Lower lobe of right lung (tissue), 2 donors: ENCODE results near the gene EYA3. TPM values are rescaled to one million over a fixed set of nuclear protein-coding genes. Genes with fewer than 3 reads are reported as not detected.

ENCODE experiments used
- ATAC-seq, 2 donors: fragments of 200-7000 bp; cut with Tn5 transposase; one replicate each; pipeline ENCODE4 v1.9.1; 2020 to 2022; ENCODE audit warnings: mild to moderate bottlenecking in 2 of 2, moderate library complexity in 2 of 2
- DNase-seq: peaks from one replicate; pipeline ENCODE4 v3.0.0-alpha.2; 2020
- H3K27ac ChIP-seq: fragments of 200-600 bp; one replicate; pipeline ENCODE4 v1.8.0; 2022
- H3K27me3 ChIP-seq: fragments of 200-600 bp; one replicate; pipeline ENCODE4 v1.8.0; 2022; ENCODE audit warnings: low read depth
- H3K36me3 ChIP-seq: fragments of 200-600 bp; one replicate; pipeline ENCODE4 v1.8.0; 2022; ENCODE audit warnings: mild to moderate bottlenecking
- H3K4me1 ChIP-seq: fragments of 200-600 bp; one replicate; pipeline ENCODE4 v1.8.0; 2022
- H3K4me3 ChIP-seq: fragments of 200-600 bp; one replicate; pipeline ENCODE4 v1.8.0; 2022; ENCODE audit warnings: mild to moderate bottlenecking
- H3K9me3 ChIP-seq: fragments of 200-600 bp; one replicate; pipeline ENCODE4 v1.8.0; 2022
- intact Hi-C: fragments of 100-400 bp; cut with DNase I; formaldehyde crosslinking; loops from one replicate; pipeline ENCODE4 v1.11.0; 2022
- total RNA-seq: library from RNA; stranded (reverse); fragmentation: NEBNext Ultra II Directional; extraction: Animal tissue kit (Norgen Biotek cat#: 25700); gene quantifications from one replicate; pipeline ENCODE4 v1.2.1, GENCODE V29; 2021
- TF ChIP-seq, protein P1 (sequence below): fragments of 200-600 bp; IDR thresholded peaks from one replicate; pipeline ENCODE4 v1.8.0; 2022; ENCODE audit warnings: antibody characterized with exemption, mild to moderate bottlenecking
- donor health status: DM: no; HTN: yes; CAD: no; lungs with severe emphysema.

The EYA3 gene
- total RNA-seq, 1 donor from 2014 or later, result 20.4 TPM

DNA sequence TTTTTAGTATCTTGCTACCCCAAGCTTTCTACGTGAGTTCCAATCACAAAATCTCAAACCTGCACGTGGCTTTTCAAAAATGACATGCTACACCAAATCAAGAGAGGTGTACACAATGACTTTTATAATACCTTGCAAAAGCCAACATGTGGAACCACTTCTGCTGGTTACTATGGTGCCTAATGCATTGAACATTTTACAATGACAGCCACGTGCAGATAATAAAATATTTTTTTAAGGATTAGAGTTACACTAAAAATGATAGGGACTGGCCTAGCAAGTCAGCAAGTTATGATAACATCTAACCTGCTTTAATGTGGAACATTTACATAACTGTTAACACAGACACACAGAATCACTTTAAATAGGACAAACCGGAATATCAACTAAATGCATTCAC, 30.2 kb downstream of the EYA3 start:
- H3K9me3 ChIP-seq, result no peaks in the 10 kb centered on the region
- no peak overlapping the region for H3K27ac ChIP-seq
- no peak for DNase-seq
- TF ChIP-seq, protein P1, sequence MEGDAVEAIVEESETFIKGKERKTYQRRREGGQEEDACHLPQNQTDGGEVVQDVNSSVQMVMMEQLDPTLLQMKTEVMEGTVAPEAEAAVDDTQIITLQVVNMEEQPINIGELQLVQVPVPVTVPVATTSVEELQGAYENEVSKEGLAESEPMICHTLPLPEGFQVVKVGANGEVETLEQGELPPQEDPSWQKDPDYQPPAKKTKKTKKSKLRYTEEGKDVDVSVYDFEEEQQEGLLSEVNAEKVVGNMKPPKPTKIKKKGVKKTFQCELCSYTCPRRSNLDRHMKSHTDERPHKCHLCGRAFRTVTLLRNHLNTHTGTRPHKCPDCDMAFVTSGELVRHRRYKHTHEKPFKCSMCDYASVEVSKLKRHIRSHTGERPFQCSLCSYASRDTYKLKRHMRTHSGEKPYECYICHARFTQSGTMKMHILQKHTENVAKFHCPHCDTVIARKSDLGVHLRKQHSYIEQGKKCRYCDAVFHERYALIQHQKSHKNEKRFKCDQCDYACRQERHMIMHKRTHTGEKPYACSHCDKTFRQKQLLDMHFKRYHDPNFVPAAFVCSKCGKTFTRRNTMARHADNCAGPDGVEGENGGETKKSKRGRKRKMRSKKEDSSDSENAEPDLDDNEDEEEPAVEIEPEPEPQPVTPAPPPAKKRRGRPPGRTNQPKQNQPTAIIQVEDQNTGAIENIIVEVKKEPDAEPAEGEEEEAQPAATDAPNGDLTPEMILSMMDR, result no peak
- peaks cover 37% of the 10 kb centered on the region for H3K4me1 ChIP-seq
- H3K27me3 ChIP-seq, result no peaks in the 10 kb centered on the region
- peaks cover 4% of the 10 kb centered on the region for H3K36me3 ChIP-seq
- H3K4me3 ChIP-seq, result no peak overlapping the region
- intact Hi-C loops, result no loop called here
- ATAC-seq, result no peak

DNA sequence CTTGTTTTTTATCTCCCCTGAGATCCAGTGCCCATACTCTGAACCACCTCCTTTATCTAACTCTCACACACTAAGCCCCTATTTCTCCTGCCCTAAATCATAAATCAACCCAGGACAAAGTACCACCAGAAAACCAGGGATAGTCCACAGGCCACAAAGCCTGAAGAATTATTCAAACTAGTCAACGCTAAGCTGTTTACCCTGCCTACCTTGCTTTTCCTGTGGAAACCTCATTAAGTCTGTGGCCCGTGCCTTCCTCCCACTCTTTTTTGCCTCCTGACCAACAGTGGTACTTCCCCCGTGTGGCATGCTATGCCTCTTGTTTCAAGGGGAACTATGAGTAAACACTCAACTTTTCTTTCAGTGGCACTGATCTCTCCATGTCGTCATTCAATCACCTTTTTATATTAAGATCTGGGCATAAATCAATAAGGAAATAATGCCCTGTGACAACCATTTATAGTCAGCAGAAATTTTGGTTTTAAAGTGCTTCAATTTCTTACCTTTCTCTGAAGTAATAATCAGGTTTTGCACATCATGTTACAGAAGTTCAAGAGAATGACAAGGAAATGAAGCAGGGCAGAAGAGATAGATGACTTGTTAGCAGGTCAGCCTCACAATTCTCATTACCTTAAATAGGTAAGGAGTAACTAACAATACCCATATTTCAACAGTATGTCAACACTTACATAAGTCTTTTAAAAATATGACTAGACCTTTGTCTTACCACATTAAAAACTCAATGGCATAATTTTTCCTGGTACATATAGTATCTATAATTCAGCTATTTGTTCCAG, 32.1 kb downstream of the EYA3 start:
- H3K4me3 ChIP-seq, result no peak overlapping the region
- ATAC-seq (peak; percentile 90 to 96), DNase-seq (no peak)
- H3K27ac ChIP-seq, result peak overlapping the region; percentile 31
- peaks cover 6% of the 10 kb centered on the region for H3K36me3 ChIP-seq
- H3K9me3 ChIP-seq, result no peaks in the 10 kb centered on the region
- TF ChIP-seq, protein P1, result no peak
- peaks cover 37% of the 10 kb centered on the region for H3K4me1 ChIP-seq
- intact Hi-C loops, result no loop called here
- no peaks in the 10 kb centered on the region for H3K27me3 ChIP-seq

DNA sequence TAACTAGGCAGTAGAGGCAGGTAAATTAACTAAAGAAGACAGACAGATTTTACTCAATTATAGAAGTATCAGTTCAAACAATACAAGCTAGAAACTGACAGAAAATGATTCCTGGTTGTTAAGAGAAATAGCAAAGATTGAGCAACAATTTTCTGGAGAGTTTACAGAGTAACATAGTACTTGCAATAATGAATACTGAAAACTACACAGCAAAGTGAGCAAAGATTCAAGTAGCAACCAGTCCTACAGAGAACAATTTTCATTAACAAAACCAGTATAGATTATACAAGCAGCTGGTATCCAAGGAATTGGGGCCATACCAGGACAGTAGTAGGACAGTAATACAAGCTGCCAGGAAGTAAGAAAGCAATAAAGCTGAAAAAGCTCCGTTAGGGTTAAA, 37.6 kb downstream of the EYA3 start:
- Histone ChIP-seq H3K36me3 (peaks cover 22% of the 10 kb centered on the region), H3K4me1 (peaks cover 17% of the 10 kb centered on the region), H3K27ac (no peak overlapping the region), H3K27me3 (no peaks in the 10 kb centered on the region), H3K9me3 (no peaks in the 10 kb centered on the region), H3K4me3 (no peak overlapping the region)
- intact Hi-C loops, result no loop called here
- DNase-seq (no peak), ATAC-seq (no peak)
- TF ChIP-seq, protein P1, result no peak

DNA sequence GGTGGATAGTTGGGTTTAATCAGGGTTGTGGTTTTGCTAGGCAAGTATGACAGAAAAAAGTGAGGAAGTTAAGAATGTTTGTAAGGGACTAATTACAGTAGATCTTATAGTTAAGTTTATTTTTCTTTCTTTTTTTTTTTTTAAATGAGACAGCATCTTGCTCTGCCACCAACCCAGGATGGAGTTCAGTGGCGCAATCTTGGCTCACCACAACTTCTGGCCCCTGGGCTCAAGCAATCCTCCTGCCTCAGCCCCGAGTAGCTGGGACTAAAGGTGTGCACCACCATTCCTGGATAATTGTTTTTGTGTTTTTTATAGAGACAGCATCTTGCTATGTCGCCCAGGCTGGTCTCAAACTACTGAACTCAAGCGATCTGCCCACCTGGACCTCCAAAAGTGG, 41.7 kb downstream of the EYA3 start:
- H3K27me3 ChIP-seq, result no peaks in the 10 kb centered on the region
- ATAC-seq (no peak), DNase-seq (no peak)
- TF ChIP-seq, protein P1, result no peak
- H3K4me1 ChIP-seq, result no peaks in the 10 kb centered on the region
- intact Hi-C loops, result no loop called here
- H3K9me3 ChIP-seq, result no peaks in the 10 kb centered on the region
- H3K36me3 ChIP-seq, result peaks cover 26% of the 10 kb centered on the region
- H3K4me3 ChIP-seq, result no peak overlapping the region
- no peak overlapping the region for H3K27ac ChIP-seq

DNA sequence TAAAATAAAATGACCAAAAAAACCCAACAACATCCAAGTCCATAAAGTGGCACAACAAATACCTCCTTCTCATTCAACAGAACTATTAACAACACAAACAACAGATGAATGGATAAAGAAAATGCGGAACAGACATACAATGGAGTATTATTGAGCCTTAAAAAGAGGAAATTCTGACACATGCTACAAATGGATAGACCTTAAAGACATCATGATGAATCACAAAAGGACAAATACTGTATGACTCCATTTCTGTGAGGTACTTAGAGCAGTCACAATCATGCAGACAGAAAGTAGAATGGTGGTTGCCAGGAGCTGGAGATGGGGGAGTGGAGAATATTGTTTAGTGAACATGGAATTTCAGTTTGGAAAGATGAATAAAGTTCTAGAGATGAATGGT, 42.6 kb downstream of the EYA3 start:
- Histone ChIP-seq H3K27me3 (no peaks in the 10 kb centered on the region), H3K9me3 (no peaks in the 10 kb centered on the region), H3K4me1 (no peaks in the 10 kb centered on the region), H3K27ac (no peak overlapping the region), H3K4me3 (no peak overlapping the region), H3K36me3 (peaks cover 34% of the 10 kb centered on the region)
- ATAC-seq, result no peak
- DNase-seq, result no peak
- intact Hi-C loops, result no loop called here
- TF ChIP-seq, protein P1, result no peak
